Measurements from ENCODE around the gene POLE. TPM values are rescaled to one million over a fixed set of nuclear protein-coding genes. Genes with fewer than 3 reads are reported as not detected.
"Not testable (repeated sequence)": the region's sequence is repeated elsewhere in the genome, so short reads cannot be mapped to it uniquely, and the experiment has no call there.

Gene POLE
- total RNA-seq, 1 donor from 2014 or later, result 32.1 TPM

GRCh38 chr12:132611620-132612019 lies 75.5 kb downstream of the POLE start:
- DNase-seq, result no peak

- DNase-seq, result no peak
Measured at GRCh38 chr12:132610866-132611602, 76.1 kb downstream of the POLE start.

- no peak for DNase-seq
Measured at GRCh38 chr12:132610051-132610759, 76.9 kb downstream of the POLE start, which contains the start of gene LRCOL1. TSS of gene LRCOL1 (minus strand) at chr12:132610582. CDS start at chr12:132606251, 4,331 bp downstream.

GRCh38 chr12:132608231-132609171 lies 78.6 kb downstream of the POLE start:
- DNase-seq, result no peak

- no peak for DNase-seq
Measured at GRCh38 chr12:132606927-132607326, 80.2 kb downstream of the POLE start.

GRCh38 chr12:132606466-132606865 lies 80.7 kb downstream of the POLE start:
- DNase-seq, result no peak

GRCh38 chr12:132605892-132606291 lies 81.2 kb downstream of the POLE start:
- no peak for DNase-seq

- no peak for DNase-seq
Measured at GRCh38 chr12:132604668-132605441, 82.3 kb downstream of the POLE start.

GRCh38 chr12:132604151-132604618 lies 83.0 kb downstream of the POLE start:
- no peak for DNase-seq

GRCh38 chr12:132603240-132604150 lies 83.6 kb downstream of the POLE start:
- no peak for DNase-seq

GRCh38 chr12:132602572-132603239 lies 84.4 kb downstream of the POLE start:
- peak; percentile 59 for DNase-seq

GRCh38 chr12:132601171-132601883 lies 85.8 kb downstream of the POLE start:
- no peak for DNase-seq

GRCh38 chr12:132600048-132601032 lies 86.8 kb downstream of the POLE start:
- peak; percentile 84 for DNase-seq

GRCh38 chr12:132599502-132599901 lies 87.6 kb downstream of the POLE start:
- DNase-seq, result not testable (repeated sequence)

GRCh38 chr12:132597333-132598316 lies 89.5 kb downstream of the POLE start:
- peak; percentile 73 for DNase-seq

GRCh38 chr12:132596016-132596415 lies 91.1 kb downstream of the POLE start:
- DNase-seq, result no peak

- DNase-seq, result no peak
Measured at GRCh38 chr12:132595183-132595582, 92.0 kb downstream of the POLE start.
